Subcutaneous adipose tissue (tissue), 4 donors: ENCODE data around the gene TPRN. TPM values are rescaled to one million over a fixed set of nuclear protein-coding genes. Genes with fewer than 3 reads are reported as not detected.

ENCODE experiments used
- total RNA-seq, 4 donors: library from RNA; depleted of rRNA; stranded (reverse); fragments of >200 nt; gene quantifications; one replicate each; pipeline ENCODE4 v1.1.0, GENCODE V29; 2016
- TF ChIP-seq, protein P1 (sequence below): fragments of 450-650 bp; IDR thresholded peaks from one replicate; pipeline ENCODE4 v1.5.1; 2016; ENCODE audit warnings: low read depth, mild to moderate bottlenecking, control low read depth, antibody characterized with exemption, moderate library complexity

TPRN gene
- total RNA-seq, 4 donors from 2014 or later = 1.8 to 10.5 (median 4.9) TPM

DNA sequence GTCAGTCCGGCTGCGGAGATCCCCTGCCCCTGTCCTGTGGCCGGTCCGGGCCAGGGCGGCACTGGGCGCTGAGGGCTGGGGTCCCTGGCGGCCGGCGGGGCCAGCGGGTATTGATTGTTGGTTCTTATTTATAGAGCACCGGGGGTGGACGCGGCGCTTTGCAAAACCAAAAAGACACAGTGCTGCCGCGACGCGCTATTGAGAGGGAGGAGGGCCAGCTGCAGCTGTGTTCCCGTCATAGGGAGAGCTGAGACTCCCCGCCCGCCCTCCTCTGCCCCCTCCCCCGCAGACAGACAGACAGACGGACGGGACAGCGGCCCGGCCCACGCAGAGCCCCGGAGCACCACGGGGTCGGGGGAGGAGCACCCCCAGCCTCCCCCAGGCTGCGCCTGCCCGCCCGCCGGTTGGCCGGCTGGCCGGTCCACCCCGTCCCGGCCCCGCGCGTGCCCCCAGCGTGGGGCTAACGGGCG is 33.2 kb downstream of the TPRN start:
- TF ChIP-seq, protein P1, sequence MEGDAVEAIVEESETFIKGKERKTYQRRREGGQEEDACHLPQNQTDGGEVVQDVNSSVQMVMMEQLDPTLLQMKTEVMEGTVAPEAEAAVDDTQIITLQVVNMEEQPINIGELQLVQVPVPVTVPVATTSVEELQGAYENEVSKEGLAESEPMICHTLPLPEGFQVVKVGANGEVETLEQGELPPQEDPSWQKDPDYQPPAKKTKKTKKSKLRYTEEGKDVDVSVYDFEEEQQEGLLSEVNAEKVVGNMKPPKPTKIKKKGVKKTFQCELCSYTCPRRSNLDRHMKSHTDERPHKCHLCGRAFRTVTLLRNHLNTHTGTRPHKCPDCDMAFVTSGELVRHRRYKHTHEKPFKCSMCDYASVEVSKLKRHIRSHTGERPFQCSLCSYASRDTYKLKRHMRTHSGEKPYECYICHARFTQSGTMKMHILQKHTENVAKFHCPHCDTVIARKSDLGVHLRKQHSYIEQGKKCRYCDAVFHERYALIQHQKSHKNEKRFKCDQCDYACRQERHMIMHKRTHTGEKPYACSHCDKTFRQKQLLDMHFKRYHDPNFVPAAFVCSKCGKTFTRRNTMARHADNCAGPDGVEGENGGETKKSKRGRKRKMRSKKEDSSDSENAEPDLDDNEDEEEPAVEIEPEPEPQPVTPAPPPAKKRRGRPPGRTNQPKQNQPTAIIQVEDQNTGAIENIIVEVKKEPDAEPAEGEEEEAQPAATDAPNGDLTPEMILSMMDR = no peak

DNA sequence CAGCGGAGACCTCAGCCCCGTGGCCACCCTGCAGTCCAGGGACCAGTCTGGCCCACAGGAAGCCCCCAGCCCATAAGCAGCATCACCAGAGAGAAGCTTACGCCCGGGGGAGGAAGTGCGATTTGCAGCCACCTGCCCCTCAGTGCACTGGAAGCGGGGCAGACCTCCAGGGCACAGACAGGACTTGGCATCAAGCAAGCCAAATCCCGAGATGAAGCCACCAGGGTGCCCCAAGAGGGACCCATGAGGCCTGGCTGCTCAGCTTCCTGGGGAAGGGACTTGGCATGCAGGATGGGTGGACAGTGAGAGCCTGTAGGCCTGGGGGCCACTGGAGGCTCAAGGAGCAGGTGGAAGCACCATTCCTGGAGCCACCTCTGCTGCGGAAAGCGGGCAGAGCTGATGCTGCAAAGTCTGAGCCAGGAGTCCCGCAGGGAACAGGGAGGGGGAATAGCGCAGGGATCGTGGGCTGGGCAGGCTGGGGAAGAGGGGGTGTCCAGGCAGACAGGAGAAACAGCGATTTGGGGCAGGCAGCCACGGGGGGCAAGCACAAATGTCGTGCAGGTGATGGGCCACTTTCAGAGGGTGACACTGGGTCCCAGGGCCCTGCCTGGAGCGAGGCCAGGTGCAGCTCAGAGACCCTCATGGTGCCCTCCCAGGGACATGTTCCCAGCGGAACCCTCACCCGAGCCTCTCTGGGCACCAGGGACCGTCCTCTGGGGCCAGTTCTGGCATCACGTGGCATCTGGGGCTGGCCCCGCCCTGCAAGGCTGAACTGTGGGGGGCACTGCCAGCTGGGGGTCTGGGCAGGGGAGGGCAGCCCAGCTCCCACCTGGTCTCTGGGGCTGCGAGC is 33.9 kb downstream of the TPRN start:
- TF ChIP-seq, protein P1 = no peak

DNA sequence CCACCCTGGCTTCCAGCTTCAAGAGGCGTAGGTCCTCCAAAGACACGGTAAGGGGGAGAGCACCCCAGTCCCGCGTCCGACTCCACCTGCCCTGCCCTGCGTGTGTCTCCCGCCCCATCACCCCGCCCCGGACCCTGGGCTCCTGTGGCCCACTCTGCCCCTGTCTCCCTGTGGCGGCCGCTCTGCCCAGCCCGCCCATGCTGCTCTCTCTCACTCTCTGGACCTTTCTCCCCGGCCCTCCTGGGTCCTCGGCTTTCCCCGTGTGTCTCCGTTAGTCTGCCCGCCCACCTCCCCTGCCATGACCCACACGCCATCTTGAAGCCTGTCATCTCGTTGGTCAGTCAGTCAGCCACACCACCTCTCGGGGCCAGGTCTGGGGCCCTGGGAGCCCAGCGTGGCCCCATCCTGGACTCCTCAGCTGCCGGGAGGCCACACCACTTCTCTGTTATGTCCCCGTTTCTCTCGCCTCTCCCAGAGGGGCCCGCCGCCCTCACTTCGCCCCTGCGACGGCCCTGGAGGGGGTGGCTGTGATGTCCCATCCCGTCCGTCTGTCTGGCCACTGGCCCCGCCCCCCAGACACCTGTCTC is 35.2 kb downstream of the TPRN start:
- TF ChIP-seq, protein P1 = no peak

DNA sequence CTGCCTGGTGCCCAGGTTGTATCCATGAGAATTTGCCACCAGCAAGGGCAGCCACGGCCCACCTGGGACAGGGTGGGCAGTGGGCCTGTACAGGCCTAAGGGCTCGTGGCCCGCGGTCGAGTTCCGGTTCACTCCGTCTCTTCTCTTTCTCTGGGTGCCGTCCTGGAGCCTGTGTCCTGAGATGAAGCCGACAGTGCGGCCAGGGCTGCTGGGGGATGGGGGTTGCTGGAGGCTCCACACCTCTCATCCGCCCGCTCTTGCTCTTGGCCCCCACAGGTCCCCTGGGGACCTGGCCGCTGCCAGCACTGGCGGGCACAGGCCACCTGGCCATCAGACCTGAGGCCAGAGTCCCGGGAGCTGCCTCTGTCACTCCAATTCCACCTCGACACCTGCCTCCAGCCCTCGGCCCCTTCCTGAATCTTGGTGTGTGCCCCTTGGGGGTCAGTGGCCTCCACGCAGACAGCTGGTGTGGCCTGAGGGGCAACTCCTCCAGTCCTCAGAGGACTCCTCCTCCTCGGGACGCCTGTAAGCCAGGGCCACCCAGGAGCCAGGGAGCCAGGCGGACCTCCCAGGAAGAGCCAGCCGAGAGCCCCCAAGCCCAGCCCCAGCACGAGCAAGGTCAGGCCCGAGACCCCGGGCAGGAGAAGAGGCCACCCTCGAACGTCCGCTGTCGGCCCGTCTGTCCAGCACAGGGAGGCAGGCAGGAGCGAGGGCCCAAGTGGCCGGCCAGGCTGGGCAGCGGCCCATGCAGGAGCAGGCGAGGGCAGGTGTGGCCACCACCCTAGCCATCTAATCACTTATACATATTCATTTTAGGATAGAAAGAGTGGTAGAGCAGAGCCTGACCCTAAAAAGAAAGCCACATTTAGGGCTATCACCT is 35.9 kb downstream of the TPRN start:
- TF ChIP-seq, protein P1 = no peak

DNA sequence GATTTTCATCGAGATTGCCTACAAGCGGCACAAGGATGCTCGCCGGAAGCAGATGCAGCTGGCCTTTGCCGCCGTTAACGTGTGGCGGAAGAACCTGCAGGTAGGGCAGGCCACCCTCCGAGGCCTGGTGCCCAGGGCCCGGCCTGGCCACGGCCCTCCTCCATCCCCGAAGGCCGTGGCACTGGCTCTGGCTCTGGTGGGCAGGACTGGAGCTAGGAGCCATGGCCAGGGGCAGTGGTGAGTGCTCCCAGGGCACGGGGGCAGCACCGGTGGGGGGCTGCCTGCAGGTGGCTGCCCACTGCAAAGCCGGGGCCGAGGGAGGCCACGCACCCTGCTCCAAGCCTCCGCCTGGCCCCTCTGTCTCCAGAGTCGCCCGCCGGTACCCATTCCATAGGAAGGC is 36.7 kb downstream of the TPRN start:
- TF ChIP-seq, protein P1 = no peak

DNA sequence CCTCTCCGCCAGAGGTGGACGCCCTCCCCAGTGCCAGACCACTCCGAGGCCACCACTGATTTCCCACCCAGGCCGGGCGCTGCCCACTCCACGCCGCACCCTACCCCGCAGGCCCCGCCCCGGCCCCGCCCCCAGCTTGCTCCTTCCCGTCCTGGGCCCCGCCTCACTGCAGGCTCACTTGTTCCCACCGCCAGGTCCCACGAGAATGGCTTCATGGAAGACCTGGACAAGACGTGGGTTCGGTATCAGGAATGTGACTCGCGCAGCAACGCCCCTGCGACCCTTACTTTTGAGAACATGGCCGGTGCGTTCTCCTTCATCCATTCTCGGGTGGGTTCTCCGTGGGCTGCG is 37.2 kb downstream of the TPRN start:
- TF ChIP-seq, protein P1 = no peak
